Kasumi-1 (cell line): Measurements from ENCODE around the gene HNRNPAB.
A peak's percentile ranks its signal among the peaks of the same experiment; 100 is the strongest.
"Not testable (repeated sequence)": the region's sequence is repeated elsewhere in the genome, so short reads cannot be mapped to it uniquely, and the experiment has no call there.

Source experiments
- DNase-seq, 2 experiments: peaks; one replicate each; lab custom pipeline; 2025; lab: John Stamatoyannopoulos, UW

Gene HNRNPAB

DNA sequence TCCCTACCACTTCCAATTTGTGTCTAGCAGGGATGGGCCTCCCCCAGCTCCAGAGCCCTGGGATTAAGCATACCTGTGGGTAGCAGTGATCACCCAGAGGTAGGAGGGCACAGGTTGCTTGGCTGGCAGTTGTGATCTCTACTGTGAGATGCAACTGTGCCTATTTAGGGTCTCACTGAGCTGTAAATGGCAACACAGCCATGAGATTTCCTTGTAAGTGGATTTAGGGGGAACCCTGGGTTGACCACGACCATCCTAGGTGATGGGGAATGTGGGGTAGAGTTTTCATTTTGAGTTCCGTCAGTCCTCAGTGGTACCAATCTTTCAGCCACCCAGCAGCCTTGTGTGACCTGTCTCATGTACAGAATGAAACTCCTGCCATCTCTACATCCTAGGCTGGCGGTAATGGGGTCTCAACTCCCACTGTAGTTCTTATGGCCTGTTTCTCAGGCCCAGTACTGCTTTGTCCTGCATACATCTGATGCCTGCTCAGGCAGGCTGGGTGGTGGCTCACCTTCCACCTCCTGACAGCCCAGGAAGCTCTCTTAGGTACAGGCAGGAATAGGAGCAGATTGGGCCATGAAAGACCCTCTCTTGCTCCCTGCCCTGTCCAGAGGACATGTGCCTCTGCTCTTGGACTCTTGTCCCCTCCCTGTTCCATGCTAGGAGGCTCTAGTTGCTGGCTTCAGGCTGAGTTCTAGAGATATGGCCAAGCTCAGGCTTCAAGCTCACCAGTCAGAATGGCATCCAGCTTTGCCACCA lies 8.1 kb downstream of the HNRNPAB start:
- no peak for DNase-seq

DNA sequence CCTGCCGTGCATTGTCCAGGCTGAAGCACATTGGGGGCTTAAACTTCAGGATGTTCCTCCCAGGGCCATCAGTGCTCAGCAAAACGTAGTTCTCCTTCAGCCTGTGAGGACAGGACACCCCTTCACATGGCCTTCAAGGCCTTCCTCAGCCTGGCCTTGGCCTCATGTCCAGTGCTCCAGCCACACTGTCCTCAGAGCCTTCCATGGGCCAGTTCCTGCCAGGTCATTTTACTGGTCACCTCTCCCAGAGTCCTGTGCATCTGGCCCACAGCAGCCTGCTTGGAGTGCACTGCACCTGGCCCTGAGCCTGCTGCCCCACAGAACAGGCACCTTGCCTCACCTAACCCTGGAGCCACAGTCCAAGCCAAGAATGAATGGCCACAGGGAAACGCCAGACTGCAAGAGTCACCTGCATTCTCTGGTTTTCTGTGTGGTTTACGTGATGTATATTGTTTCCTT lies 8.7 kb downstream of the HNRNPAB start:
- DNase-seq = no peak

DNA sequence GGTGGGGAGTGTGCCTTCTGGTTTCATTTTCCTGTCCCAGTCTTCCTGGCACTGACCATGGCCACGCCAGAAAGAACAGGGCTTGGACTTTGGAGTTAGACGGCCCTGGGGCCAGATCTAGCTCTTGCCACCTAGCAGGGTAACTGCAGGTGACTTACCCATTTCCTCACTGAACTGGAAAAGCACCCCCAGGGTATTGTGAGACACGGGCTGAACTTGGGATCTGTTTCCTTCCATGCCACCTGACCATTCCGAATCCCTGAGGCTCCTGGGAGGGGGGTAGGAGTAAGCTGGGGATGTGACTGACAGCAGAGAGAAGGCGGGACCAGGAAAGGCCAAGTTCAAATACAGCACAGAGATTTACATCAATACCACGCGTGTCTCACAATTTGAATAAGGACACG lies 9.4 kb downstream of the HNRNPAB start:
- DNase-seq = no peak

DNA sequence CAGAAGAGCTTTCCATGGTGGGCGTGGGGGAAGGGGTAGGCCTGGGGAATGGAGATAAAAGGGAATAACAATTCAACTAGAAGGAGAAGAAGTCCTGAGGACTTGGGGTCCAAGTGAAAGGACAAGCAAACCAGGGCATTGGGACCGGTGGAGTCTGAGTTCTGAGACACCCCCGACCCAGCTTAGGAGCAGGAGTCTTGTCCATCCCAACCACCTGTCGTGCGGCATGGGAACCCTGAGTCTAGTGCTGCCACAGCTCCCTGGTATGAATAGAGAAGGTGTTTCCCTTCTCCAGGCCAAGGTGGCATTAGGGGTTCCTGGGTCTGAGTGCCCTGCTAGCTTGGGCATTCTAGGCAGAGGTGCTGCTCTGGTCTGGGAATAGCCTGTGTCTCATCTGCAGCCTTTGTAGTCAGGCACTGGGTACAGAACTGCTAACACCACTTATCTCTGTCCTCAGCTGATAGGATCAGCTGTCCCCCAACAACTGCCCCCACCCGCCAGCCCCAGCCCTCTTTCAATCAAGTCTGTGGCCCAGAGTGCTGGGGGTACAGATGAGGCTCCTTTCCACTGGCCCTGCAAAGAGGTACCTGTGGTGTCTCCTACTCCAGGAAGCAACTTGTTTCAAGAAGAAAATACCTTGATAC lies 9.9 kb downstream of the HNRNPAB start:
- DNase-seq = no peak

DNA sequence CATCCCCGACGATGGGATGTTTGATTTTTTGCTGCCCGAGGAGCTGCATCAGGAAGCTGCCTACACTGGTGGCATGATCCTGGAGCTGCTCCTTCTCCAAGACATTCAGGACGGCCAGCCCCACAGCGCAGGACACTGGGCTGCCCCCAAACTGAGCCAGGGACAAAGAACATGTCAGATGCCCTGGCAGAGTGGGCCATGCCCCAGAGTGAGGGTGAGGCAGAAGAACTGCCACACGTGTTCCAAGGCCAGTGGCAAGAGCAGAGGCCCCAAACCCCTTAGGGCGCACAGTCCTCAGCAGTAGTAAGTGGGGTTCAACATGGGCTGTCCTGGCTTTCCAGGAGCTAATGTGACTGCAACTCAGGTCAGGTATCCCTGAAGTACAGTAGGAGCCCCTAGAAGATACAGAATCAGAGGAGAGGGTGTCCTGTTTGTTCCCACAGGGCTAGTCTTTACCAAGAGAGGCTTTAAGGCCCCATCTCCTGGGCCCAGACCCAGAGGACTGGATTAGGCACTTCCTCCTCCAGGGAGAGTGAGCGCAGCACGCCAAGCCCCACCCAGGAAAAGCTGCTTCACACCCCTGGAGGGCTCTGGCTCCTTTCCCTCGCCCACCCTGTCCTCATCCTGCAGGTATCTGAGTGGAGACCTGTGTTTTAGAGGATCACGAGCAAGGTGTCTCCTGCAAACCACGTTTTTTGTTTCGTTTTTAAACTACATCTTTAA lies 11.1 kb downstream of the HNRNPAB start:
- DNase-seq = no peak

DNA sequence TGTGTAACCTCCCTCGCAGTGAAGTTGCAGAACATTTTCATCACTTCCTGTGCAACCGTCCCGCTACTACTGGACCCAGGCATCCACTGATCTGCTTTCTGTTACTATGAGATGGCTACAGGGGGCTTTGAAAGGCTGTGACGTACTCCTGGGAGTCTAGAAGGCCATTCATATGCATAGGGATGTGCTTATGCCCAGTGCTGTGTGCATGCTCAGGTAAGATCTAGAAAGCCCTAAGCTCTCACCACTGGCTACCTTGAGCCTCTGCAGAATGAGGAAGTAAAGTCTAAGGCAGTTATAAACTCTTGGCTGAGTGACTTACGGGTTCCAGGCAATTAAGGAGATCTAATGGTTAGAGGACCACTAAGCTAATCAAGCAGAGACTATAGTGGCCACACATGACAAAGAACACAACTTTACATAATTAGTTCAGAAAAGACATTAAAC lies 11.8 kb downstream of the HNRNPAB start:
- DNase-seq = peak; percentile 66 to 67

DNA sequence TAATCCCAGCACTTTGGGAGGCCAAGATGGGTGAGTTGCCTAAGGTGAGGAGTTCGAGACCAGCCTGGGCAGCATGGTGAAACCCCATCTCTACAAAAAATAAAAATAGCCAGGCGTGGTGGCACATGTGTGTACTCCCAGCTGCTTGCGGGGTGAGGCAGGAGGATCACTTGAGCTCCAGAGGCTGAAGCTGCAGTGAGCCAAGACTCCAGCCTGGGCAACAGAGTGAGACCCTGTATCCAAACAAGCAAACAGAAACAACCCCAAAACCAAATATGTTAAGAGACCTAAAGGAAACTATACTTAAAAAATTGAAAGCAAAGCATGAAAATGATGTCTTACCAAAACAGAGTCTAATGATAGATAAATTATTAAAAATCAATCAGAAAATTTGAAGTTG lies 12.4 kb downstream of the HNRNPAB start:
- DNase-seq = no peak

DNA sequence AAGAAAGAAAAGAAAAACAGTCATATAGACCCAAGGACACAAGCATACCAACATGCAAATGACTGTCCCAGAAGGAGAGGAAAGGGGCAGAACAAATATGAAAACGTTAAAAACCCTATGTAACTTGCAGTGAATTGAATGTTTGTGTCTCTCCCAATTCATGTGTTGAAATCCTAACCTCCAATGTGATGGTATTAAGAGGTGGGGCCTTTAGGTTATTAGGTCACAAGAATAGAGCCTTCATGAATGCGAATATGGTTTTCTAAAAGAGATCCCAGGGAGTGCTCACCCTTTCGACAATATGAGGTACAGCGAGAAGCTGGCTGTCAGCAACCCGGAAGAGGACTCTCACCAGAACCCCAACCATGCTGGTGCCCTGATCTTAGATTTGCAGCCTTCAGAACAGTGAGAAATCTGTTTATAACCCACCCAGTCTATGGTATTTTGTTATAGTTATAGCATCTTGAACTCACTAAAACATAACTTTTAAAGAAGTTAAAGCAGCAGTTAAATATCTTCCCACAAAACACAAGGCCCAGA lies 14.0 kb downstream of the HNRNPAB start:
- DNase-seq = no peak

DNA sequence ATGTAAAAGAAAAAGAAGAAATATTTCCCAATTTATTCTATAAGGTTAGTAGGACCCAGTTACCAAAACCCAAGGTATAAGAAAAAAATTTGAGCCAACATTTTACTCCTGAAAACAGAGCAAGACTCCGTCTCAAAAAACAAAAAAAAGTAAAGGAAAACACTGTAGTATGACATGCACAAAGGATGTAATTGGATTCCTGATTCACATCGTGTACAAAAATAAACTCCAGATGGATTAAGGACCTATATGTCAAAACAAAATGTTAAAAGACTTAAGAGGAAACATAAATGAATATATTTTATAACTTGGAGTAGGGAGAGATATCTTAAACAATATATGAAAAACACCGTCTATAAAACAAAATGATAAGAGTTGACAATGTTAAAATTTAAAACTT lies 14.5 kb downstream of the HNRNPAB start:
- no peak for DNase-seq

DNA sequence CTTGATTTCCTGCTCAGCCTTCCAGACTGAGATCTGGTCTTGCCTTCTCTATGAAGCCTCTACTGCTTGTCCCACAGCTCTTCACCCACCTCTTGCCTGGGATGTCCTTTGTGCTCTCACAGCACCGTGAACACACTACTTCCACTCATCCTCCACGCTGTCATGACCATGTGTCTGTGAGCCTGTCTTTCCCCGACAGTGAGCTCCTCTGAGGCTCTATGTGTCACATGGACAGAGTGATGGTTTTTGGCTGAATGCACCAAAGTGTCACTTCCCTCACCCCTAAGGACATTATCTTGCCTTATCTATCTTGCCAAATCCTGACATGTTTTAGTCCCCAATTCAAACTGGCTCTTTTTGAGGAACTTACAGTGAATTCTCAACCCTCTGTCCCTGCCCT lies 16.9 kb downstream of the HNRNPAB start:
- peak in 1 of 2 experiments; percentile 23 for DNase-seq

DNA sequence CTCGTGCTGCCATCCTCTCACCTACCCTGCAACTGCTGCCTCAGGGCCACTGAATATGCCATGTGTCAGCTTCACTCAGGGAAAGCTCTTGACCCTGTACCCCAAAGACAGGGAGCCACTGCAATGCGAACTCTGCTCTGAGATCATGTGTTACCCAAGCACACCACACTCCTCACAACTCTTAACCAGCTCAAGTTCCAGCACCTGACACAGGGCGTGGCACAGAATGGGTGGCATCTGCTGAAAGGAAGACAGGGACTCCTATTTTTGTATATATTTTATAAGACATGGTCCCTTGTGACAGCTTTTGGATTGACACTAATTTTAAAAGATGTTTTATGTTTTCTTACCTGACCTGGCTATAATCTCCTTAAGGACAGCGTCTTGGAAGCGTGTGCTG lies 17.5 kb downstream of the HNRNPAB start:
- no peak for DNase-seq

DNA sequence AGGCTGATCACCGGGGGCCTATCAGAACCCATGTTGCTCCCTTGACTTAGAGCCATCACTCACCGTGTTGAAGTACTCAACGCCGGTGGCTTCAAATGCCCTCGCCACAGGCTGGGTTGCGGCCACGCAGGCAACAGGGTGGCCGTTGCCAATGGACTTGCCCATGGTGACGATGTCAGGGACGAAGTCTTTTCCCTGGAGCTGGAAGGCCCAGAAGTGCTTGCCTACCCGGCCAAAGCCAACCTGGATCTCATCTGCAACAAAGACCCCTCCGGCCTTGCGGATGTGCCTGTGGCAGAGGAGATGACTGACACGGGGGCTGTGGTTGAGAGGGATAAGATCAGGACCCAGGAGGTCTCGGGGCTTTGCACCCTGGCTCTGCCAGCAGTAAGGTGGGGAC lies 18.0 kb downstream of the HNRNPAB start:
- DNase-seq = no peak

DNA sequence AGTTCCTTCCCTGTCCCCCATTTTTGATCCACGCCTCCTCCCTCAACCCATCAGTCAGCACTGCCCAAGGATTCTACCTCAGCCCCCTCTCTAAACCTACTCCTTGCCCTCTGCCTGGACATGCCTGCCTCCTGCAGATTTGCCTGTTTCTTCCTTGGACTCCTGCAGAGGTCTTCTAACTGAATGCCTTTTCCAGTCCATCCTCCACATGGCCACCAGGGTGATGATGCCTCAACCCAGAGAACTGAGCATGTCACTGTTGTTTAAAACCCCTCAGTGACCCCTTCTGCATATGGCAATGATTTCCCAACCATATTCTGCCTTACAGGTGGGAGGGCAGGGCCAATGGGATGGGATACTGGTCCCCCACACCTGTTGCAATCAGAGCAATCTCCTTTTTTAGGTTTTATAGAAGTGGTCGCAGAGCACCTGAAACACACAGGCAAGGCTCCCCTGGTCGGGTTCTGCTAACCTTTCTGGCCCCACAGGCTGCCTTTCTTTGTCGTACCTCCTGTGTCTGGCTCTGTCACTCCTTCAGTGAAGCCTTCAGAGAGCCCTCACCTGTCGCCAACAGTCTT lies 19.0 kb downstream of the HNRNPAB start:
- DNase-seq = no peak

DNA sequence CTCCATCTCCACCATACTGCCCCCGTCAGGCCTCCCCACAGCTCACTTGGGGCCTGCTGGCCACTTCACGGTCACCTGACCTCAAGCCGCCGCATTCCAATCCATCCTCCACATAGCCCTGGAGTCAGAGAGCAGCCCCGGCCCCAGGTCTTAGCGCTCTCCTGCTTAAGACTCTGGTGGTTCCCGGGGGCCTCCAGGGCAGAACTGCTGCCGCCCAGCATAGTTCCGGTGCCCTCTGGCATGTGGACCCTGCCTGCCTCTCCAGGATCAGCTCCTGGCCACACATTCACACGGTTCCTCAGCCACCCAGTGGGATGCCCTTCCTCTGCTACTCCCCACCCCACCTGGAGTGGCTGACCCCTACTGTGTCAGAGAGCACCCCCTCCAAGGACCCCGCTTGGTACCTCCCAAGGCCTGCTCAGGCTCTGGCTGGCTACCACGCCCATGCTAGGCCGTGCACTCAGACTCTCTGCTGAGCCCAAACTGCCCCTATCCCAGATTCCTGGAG lies 19.5 kb downstream of the HNRNPAB start:
- no peak for DNase-seq

DNA sequence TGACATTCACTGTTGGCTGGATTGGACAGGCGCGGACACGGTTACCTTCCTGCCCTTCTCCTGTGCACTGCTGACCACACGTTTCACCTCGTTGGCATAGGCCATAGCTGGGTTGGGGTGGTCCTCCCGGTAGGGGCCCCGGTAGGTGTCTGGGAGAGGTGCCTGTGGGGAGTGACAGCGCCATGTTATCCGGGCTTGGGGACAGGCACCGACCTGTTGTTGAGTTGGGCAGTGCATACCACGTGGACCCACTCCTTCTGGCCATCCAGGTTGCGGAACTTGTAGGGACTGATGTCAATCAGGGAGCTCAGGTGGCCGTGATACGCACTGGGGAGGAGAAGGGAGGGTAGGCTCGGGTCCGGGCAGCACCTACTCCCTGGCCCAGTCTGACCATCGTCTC lies 20.1 kb downstream of the HNRNPAB start:
- DNase-seq = no peak

DNA sequence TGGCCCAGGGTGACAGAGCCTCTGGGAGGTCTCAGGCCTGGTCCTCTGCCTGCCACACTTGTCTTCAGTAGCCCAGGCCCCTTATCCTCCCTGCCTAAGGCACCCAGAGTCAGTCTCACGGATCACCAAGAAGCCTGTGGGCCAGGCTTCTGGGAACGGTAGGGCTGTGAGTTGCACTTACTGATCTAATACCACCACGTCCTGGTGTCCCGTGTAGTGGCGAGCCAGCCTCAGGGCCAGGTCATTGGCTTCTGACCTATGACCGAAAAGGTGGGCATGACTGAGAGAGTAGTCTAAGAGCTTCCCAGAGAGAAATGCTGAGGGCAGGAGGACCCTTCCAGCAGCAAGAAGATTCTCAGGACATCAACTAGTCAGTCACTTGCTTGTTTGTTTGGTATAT lies 20.8 kb downstream of the HNRNPAB start:
- DNase-seq = no peak

DNA sequence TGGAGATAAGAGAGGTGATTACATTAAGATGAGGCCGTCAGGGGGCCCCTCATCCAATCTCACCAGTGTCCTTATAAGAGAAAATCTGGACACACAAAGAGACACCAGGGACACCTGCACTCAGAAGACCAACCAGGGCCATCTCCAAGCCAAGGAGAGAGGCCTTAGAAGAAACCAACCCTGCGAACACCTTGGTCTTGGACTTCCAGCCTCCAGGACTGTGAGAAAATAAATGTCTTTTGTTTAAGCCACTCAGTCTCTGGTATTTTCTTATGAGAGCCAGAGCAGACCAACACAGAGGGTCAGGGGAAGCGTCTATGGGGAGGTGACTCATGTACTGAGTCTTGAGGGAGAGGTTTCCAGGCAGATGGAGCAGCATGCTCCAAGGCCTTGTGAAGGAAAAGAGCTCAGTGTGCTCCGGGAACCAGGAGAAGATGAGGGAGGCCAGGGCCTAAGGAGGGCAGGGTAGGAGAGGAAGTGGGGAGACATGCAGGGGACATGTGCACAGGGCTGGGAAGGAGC lies 22.9 kb downstream of the HNRNPAB start:
- DNase-seq = no peak

DNA sequence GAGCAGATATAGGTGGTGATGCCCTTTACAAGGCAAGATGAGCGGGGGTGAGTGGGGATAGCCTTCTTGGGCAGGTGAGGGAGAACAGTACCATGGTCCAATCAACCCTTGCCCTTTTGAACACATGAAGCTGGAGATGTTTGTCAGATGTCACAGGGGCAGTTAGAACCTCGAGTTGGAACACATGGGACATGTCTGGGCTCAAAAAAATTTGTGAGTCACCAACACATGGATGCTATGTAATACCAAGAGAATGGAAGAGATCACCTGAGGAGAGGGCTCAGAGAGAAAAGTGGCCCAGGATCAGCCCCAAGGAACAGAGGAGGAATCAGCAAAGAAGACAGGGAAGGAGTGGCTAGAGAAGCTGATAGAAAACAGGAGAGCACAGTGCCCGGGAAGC lies 23.6 kb downstream of the HNRNPAB start:
- DNase-seq = no peak

DNA sequence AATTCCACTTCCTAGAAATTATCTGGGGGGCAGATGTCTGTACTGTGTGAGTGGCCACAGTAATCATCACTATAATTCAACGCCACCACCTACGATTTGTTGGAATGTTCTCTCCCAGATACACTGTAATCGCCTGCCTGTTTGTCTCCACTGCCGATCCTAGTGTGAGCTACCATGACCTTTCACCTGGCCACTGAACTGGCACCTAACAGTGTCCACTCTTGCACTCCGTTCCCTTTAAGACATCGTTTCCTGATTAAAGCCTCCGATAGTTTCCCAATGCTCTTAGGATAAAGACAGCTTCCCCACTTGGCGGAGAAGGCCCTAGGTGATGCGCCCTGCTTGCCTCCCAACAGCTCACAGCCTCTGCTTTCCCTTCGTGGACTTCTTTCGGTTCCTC lies 24.3 kb downstream of the HNRNPAB start:
- DNase-seq = no peak

DNA sequence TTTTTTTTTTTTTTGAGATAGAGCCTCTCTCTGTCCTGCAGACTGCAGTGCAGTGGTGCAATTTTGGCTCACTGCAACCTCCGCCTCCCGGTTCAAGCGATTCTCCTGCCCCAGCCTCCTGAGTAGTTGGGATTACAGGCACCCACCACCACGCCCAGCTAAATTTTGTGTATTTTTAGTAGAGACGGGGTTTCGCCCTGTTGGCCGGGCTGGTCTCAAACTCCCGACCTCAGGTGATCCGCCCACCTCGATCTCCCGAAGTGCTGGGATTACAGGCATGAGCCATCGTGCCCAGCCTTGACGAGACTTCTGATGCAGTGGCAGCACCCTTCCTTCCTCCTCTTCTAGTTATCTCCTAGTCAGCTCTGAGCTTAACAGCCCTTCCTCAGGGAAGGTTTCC lies 24.8 kb downstream of the HNRNPAB start:
- DNase-seq = not testable (repeated sequence)

DNA sequence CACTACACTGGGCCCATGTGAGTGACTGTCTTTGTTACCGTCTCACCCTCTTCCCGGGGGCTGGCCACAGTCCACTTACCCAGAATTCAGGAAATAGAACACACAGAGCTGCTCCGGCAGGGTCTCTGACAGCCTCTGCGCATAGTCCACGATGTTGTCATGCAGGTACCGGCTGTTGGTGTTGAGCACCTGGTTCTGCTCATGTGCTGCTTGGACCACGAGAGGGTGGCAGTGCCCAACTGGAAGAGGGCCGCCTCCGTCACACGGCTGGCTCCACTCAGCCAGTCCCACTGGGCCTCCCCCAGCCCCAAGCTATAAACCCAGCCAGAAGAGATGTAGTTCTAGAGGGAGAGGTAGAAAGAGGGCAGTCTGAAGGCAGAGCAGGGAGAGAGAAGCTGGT lies 25.5 kb downstream of the HNRNPAB start:
- DNase-seq = no peak
